Liver (tissue), 9 donors: ENCODE data around the gene FAM151A. TPM values are rescaled to one million over a fixed set of nuclear protein-coding genes. Genes with fewer than 3 reads are reported as not detected.

ENCODE experiments used
- DNase-seq: peaks from one replicate; pipeline ENCODE4 v3.0.0-alpha.2; 2017; ENCODE audit warnings: low spot score
- H3K27ac ChIP-seq, 2 donors: one replicate each; pipeline ENCODE4 v1.7.0; 2013; ENCODE audit warnings: inconsistent platforms in 2 of 2, low read length in 2 of 2, control low read depth in 1 of 2, low read depth in 1 of 2, mild to moderate bottlenecking in 1 of 2
- H3K27me3 ChIP-seq, 4 donors: one replicate each; pipeline versions ENCODE4 v1.6.1 to v1.7.0; 2013; ENCODE audit warnings: low read length in 3 of 4, inconsistent platforms in 1 of 4, mild to moderate bottlenecking in 1 of 4, moderate library complexity in 1 of 4; ENCODE audit not compliant: control insufficient read depth in 4 of 4, insufficient read depth in 4 of 4
- H3K36me3 ChIP-seq, 4 donors: one replicate each; pipeline versions ENCODE4 v1.6.1 to v1.7.0; 2013; ENCODE audit warnings: low read length in 3 of 4, mild to moderate bottlenecking in 3 of 4, low read depth in 1 of 4, moderate library complexity in 1 of 4; ENCODE audit not compliant: control insufficient read depth in 4 of 4, insufficient read depth in 3 of 4
- H3K4me1 ChIP-seq, 4 donors: one replicate each; pipeline versions ENCODE4 v1.6.1 to v1.7.0; 2013; ENCODE audit warnings: low read length in 3 of 4, mild to moderate bottlenecking in 3 of 4, moderate library complexity in 1 of 4; ENCODE audit not compliant: control insufficient read depth in 4 of 4, insufficient read depth in 4 of 4
- H3K4me3 ChIP-seq, 3 donors: one replicate each; pipeline versions ENCODE4 v1.6.1 to v1.7.0; 2013; ENCODE audit warnings: low read length in 3 of 3, control low read depth in 1 of 3, low read depth in 1 of 3, mild to moderate bottlenecking in 1 of 3
- H3K9ac ChIP-seq, 2 donors: one replicate each; pipeline ENCODE4 v1.7.0; 2013; ENCODE audit warnings: low read length in 2 of 2, mild to moderate bottlenecking in 2 of 2, moderate library complexity in 2 of 2, control low read depth in 1 of 2, low read depth in 1 of 2
- H3K9me3 ChIP-seq, 4 donors: one replicate each; pipeline versions ENCODE4 v1.6.1 to v1.7.0; 2013; ENCODE audit warnings: low read length in 3 of 4; ENCODE audit not compliant: control insufficient read depth in 4 of 4
- CTCF ChIP-seq: fragments of 150-350 bp; IDR thresholded peaks from 2 replicates; pipeline ENCODE4 v1.5.1; 2017; ENCODE audit warnings: improper control_type of control experiment, low read depth, low read length; ENCODE audit not compliant: missing input control
- FOXA1 ChIP-seq: IDR thresholded peaks from 2 replicates; pipeline ENCODE4 v1.6.1; 2016; ENCODE audit warnings: antibody characterized with exemption
- FOXA2 ChIP-seq: IDR thresholded peaks from 2 replicates; pipeline ENCODE4 v1.6.1; 2016; ENCODE audit warnings: antibody characterized with exemption
- GABPA ChIP-seq, 2 donors: IDR thresholded peaks in 1 of 2; conservative IDR thresholded peaks in 1 of 2; 2 replicates each; pipeline ENCODE4 v1.6.1; 2016; ENCODE audit warnings: antibody characterized with exemption in 2 of 2, mild to moderate bottlenecking in 1 of 2, moderate library complexity in 1 of 2
- NR2F2 ChIP-seq: IDR thresholded peaks from 2 replicates; pipeline ENCODE4 v1.6.1; 2016; ENCODE audit warnings: antibody characterized with exemption
- RAD21 ChIP-seq, 2 donors: IDR thresholded peaks; 2 replicates each; pipeline ENCODE4 v1.6.1; 2016; ENCODE audit warnings: antibody characterized with exemption in 2 of 2, mild to moderate bottlenecking in 2 of 2
- REST ChIP-seq: IDR thresholded peaks from 2 replicates; pipeline ENCODE4 v1.6.1; 2016; ENCODE audit warnings: antibody characterized with exemption, mild to moderate bottlenecking
- RXRA ChIP-seq, 2 donors: IDR thresholded peaks; 2 replicates each; pipeline ENCODE4 v1.6.1; 2017 to 2018; ENCODE audit warnings: antibody characterized with exemption in 2 of 2, mild to moderate bottlenecking in 1 of 2
- TAF1 ChIP-seq: conservative IDR thresholded peaks from 2 replicates; pipeline ENCODE4 v1.6.1; 2016; ENCODE audit warnings: antibody characterized with exemption, mild to moderate bottlenecking
- WGBS: extraction: QIAGEN DNeasy Blood & Tissue Kit; methylation state at CpG from one replicate; pipeline ENCODE4 v1.1.7; 2013; 5-methylcytosine and 5-hydroxymethylcytosine counted together
- polyA plus RNA-seq, 2 donors: library from polyadenylated mRNA; stranded (reverse) in 1 of 2; unstranded in 1 of 2; fragments of 200-250 nt in 1 of 2; fragments of >200 nt in 1 of 2; fragmentation: Nextera tagmentation in 1 of 2; extraction: Ambion mirVana in 1 of 2; gene quantifications; one replicate each; pipeline versions ENCODE4 v1.2.1 to v1.2.3, GENCODE V29; 2013 to 2015
- total RNA-seq, 2 donors: library from RNA; depleted of rRNA; stranded (reverse); fragments of >200 nt; gene quantifications; one replicate each; pipeline ENCODE4 v1.2.3, GENCODE V29; 2014
- TF ChIP-seq, protein P1 (sequence below): IDR thresholded peaks from 2 replicates; pipeline ENCODE4 v1.6.1; 2016; ENCODE audit warnings: antibody characterized with exemption
- donor health status: healthy.
- donor health status: healthy.
- donor health status: healthy.
- donor health status: healthy.
- donor health status: healthy.

FAM151A gene
- total and polyA plus RNA-seq, 4 donors = 1.5 to 25.1 (median 4.7) TPM

DNA sequence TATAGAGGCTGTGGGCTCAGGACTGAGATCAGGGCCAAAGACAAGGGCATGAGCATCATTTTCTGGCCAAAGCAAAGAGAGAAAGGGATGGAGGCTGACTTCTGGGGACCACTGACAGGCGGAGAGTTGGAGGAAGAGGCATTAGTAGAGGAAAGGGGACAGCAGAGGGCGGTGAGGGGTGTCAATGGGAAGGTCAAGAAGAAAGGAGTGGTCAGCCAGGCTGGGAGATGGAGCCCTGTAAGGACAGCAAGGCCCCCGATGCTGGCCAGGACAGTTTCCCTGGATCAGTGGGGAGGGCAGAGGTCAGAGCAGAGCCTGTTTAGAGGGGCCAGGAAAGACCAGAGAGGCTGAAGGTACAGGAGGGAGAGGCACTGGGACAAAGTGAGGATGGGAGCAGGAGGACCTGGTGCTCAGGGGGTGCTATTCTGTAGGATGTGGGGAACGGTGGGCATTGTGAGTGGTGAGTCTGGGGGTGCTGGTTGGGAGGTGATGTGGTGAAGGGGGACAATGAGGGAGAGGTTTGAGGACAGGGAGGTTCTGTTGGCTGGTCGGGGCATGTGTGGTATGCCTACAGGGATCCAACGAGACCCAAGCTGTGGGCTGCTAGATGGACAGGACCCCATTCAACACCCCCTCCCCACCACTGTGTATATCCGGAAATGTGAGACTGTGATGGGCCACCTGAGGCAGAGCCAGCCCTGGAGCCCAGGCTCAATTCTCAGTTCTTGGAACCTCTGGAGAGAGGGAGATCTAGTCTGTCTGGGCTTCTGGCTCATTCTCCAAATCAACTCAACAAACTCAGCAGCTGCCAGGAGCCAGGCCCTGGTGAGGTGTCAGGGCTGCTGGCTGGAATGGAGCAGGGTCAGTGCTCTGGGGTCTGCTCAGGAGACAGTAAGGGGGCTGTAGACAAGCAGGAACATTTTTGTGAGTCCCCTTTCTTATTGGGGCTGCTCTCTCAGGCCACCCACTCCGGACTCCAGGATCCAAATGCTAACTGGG, 1.4 kb upstream of the FAM151A start:
- WGBS = 70% methylated on average over 8 of the region's 8 CpGs
- H3K36me3 ChIP-seq = no peaks in the 10 kb centered on the region

More for the DNA sequence above, 1.4 kb upstream of the FAM151A start:
- TF ChIP-seq CTCF (no peak), REST (no peak), FOXA2 (no peak), NR2F2 (no peak), GABPA (IDR thresholded peaks at IDR 0.05 in 1 of 2, conservative IDR thresholded peaks at IDR 0.05 in 1 of 2) (no peak), RAD21 (IDR thresholded peaks at IDR 0.05) (no peak), FOXA1 (no peak), RXRA (IDR thresholded peaks at IDR 0.05) (no peak), TAF1 (no peak)
- TF ChIP-seq, protein P1, sequence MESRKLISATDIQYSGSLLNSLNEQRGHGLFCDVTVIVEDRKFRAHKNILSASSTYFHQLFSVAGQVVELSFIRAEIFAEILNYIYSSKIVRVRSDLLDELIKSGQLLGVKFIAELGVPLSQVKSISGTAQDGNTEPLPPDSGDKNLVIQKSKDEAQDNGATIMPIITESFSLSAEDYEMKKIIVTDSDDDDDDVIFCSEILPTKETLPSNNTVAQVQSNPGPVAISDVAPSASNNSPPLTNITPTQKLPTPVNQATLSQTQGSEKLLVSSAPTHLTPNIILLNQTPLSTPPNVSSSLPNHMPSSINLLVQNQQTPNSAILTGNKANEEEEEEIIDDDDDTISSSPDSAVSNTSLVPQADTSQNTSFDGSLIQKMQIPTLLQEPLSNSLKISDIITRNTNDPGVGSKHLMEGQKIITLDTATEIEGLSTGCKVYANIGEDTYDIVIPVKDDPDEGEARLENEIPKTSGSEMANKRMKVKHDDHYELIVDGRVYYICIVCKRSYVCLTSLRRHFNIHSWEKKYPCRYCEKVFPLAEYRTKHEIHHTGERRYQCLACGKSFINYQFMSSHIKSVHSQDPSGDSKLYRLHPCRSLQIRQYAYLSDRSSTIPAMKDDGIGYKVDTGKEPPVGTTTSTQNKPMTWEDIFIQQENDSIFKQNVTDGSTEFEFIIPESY = no peak
- no peak for DNase-seq
- Histone ChIP-seq H3K4me3 (no peak overlapping the region), H3K9me3 (no peaks in the 10 kb centered on the region), H3K9ac (no peak overlapping the region), H3K27me3 (no peaks in the 10 kb centered on the region), H3K4me1 (peaks cover 0 to 21% (median 16%) of the 10 kb centered on the region in 4 donors), H3K27ac (no peak overlapping the region)
